Dendritic cell treated with granulocyte-macrophage colony-stimulating factor and Interleukin-4, amounts not matched to agents 40 ng/mL and 50 ng/mL, for 4 days (primary cell): Measurements from ENCODE around the gene MRC1.

Source experiments
- H3K27ac Mint-ChIP-seq: one replicate; pipeline ENCODE4 v1.8.0; 2022; ENCODE audit warnings: mild to moderate bottlenecking, mixed read lengths
- H3K27me3 Mint-ChIP-seq: one replicate; pipeline ENCODE4 v1.8.0; 2022; ENCODE audit warnings: mild to moderate bottlenecking, mixed read lengths
- H3K36me3 Mint-ChIP-seq: one replicate; pipeline ENCODE4 v1.8.0; 2022; ENCODE audit warnings: low read depth, mixed read lengths
- H3K4me1 Mint-ChIP-seq: one replicate; pipeline ENCODE4 v1.8.0; 2022; ENCODE audit warnings: low read depth, mixed read lengths
- H3K4me3 Mint-ChIP-seq: one replicate; pipeline ENCODE4 v1.8.0; 2022; ENCODE audit warnings: mild to moderate bottlenecking, moderate library complexity, mixed read lengths
- H3K9me3 Mint-ChIP-seq: one replicate; pipeline ENCODE4 v1.8.0; 2022; ENCODE audit warnings: mixed read lengths
- intact Hi-C: fragments of 100-400 bp; cut with micrococcal nuclease; formaldehyde crosslinking; loops from one replicate; pipeline ENCODE4 v1.15.0; 2022

MRC1 gene

GRCh38 chr10:17808971-17809841, at the start of gene MRC1:
Gene MRC1, plus strand, starts transcription at chr10:17809348. Its CDS starts 118 bp downstream, at chr10:17809466.
- peak within 1 kb of the TSS; percentile 99 for H3K4me3 Mint-ChIP-seq
- peak within 1 kb of the TSS; percentile 96 for H3K27ac Mint-ChIP-seq
- peaks cover 60% of the 10 kb centered on the region for H3K4me1 Mint-ChIP-seq
- H3K9me3 Mint-ChIP-seq: no peaks in the 10 kb centered on the region
- intact Hi-C loops: loop anchor here (2.0 to 10.0 kb wide), 4 partner anchors 24 to 164 kb away; partner anchors contain the start of gene STAM
- H3K36me3 Mint-ChIP-seq: peaks cover 53% of the 10 kb centered on the region
- H3K27me3 Mint-ChIP-seq: no peaks in the 10 kb centered on the region

DNA sequence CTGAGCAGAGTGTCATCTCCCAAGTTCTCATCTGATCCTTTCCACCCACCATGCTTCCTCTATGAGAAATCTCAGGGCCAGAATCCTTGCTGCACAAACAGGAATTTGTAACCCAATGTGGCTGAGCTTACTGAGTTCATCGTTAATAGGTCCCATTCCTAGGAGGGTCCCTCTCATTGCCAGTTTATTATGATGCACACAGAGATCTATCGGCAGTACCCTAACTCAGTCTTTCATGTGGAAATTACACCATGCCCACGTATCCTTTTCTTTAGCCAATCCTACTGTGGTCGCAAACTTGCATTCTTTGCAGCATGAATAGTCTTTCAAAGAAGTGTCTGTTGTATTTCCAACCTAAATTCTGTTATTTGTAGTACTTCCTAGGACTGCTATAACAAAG, 45.0 kb upstream of the MRC1 start:
- Mint-ChIP-seq H3K27me3 (no peaks in the 10 kb centered on the region), H3K27ac (no peak overlapping the region), H3K9me3 (peaks cover 12% of the 10 kb centered on the region), H3K4me1 (peaks cover 64% of the 10 kb centered on the region), H3K4me3 (no peak overlapping the region), H3K36me3 (peaks cover 4% of the 10 kb centered on the region)
- intact Hi-C loops: no loop called here

DNA sequence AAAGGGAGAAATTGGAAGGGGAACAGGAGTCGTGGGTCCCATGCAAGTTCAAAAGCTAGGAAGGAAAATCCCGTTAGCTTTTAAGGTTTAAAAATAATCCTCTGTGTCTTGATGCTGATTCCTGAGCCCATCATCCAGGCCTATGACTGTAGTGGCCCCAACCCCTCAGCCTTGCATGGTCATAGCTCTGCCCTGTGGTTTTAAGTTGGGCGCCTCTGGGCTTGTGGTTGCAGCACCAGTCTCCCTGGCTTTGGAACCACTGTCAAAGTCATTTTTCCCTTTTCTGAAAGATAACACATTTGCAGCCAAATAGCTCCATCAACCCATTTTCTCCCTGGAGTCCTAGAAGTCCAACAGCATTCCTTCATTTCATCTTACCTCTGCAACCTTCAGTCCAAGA, 43.5 kb upstream of the MRC1 start:
- H3K27me3 Mint-ChIP-seq: no peaks in the 10 kb centered on the region
- intact Hi-C loops: no loop called here
- peaks cover 8% of the 10 kb centered on the region for H3K36me3 Mint-ChIP-seq
- peaks cover 64% of the 10 kb centered on the region for H3K4me1 Mint-ChIP-seq
- H3K9me3 Mint-ChIP-seq: peaks cover 15% of the 10 kb centered on the region
- peak overlapping the region; percentile 97 for H3K27ac Mint-ChIP-seq
- no peak overlapping the region for H3K4me3 Mint-ChIP-seq

DNA sequence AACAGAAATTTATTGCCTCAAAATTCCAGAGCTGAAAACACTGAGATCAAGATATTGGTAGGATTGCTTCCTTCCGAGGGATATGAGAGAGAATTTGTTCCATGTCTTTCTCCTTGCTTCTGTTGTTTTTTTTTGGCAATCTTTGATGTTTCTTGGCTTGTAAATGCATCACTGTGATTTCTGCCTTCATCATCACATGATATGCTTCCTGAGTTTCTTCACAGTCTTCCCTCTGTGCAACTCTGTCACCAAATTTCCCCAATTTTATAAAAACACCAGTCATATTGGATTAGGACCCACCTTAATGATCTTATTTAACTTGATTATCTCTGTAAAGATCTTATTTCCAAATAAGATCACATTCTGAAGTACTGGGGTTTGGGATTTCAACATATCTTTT, 42.4 kb upstream of the MRC1 start:
- H3K4me3 Mint-ChIP-seq: no peak overlapping the region
- peaks cover 58% of the 10 kb centered on the region for H3K4me1 Mint-ChIP-seq
- peak overlapping the region; percentile 97 for H3K27ac Mint-ChIP-seq
- no peaks in the 10 kb centered on the region for H3K27me3 Mint-ChIP-seq
- H3K36me3 Mint-ChIP-seq: peaks cover 8% of the 10 kb centered on the region
- intact Hi-C loops: no loop called here
- H3K9me3 Mint-ChIP-seq: peaks cover 7% of the 10 kb centered on the region

DNA sequence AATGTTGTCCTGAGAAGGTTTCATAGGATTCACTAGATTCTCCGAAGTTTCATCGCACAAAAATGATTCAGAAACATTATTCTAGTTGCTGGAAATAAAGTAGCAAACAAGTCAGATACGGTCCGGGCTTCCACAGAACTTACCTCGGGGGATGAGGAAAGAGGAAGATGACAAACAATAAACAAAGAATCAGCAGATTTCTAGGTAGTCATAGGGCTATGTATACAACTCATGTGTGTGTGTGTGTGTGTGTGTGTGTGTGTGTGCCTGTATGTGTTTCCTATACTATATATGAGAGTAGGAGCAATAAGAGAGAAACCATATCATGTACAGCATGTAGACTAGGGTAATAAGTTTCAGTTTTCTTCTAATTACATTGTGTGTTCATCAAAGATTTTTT, 40.7 kb upstream of the MRC1 start:
- Mint-ChIP-seq H3K27ac (peak overlapping the region; percentile 97), H3K27me3 (no peaks in the 10 kb centered on the region), H3K4me1 (peaks cover 60% of the 10 kb centered on the region), H3K36me3 (peaks cover 24% of the 10 kb centered on the region), H3K4me3 (peak overlapping the region; percentile 17), H3K9me3 (peaks cover 7% of the 10 kb centered on the region)
- intact Hi-C loops: no loop called here

DNA sequence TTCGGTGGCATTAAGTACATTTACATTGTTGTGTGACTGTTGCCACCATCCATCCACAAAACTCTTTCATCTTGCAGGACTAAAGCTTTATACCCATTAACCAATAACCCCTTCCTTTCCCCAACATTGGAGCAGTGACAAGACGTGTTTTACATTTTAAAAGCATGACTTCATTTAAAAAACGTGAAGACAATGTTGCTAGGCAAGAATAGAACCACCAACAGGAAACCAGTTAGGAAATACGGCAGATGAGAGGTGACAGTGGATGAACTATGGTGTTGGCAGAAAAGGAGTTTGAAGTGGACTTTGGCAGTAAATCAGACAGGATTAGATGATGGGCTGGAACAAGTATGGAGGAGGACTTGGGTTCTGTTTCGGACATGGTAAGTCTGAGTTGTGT, 40.2 kb upstream of the MRC1 start:
- Mint-ChIP-seq H3K27ac (peak overlapping the region; percentile 97), H3K9me3 (peaks cover 7% of the 10 kb centered on the region), H3K4me1 (peaks cover 55% of the 10 kb centered on the region), H3K4me3 (peak overlapping the region; percentile 52), H3K36me3 (peaks cover 29% of the 10 kb centered on the region), H3K27me3 (no peaks in the 10 kb centered on the region)
- intact Hi-C loops: no loop called here

- H3K4me3 Mint-ChIP-seq: peak overlapping the region; percentile 73
- H3K4me1 Mint-ChIP-seq: peaks cover 58% of the 10 kb centered on the region
- peaks cover 7% of the 10 kb centered on the region for H3K9me3 Mint-ChIP-seq
Observed at GRCh38 chr10:17771017-17771416, 38.1 kb upstream of the MRC1 start.

DNA sequence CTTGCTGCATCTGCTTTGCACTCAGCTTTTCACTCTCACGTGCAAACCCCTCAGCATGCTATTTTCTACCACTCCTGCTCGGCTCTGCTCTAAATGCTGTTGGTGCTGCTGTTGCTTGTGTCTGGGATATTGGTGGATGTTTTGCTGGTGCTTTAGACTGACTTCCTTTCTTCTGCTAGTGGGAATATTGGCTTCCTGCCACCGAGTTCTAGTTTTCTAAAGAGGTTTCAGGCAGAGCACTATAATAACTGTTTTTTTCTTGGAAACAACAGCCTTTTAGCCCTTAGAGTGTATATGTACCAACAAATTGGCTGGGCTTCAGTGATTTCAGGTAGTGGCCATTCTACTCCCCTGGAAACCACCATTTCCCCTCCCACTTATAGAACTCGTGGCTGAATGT, 29.4 kb upstream of the MRC1 start:
- intact Hi-C loops: no loop called here

More at GRCh38 chr10:17771017-17771416, 38.1 kb upstream of the MRC1 start:
- intact Hi-C loops: loop anchor here (1.0 to 5.0 kb wide), 2 partner anchors 14 to 36 kb away; partner anchors contain the start of gene MRC1
- peak overlapping the region; percentile 96 for H3K27ac Mint-ChIP-seq
- H3K27me3 Mint-ChIP-seq: no peaks in the 10 kb centered on the region
- peaks cover 45% of the 10 kb centered on the region for H3K36me3 Mint-ChIP-seq

GRCh38 chr10:17780727-17781126, 28.4 kb upstream of the MRC1 start:
- Mint-ChIP-seq H3K4me1 (peaks cover 87% of the 10 kb centered on the region), H3K27ac (peak overlapping the region; percentile 43), H3K9me3 (peaks cover 8% of the 10 kb centered on the region), H3K4me3 (no peak overlapping the region), H3K36me3 (peaks cover 73% of the 10 kb centered on the region), H3K27me3 (no peaks in the 10 kb centered on the region)
- intact Hi-C loops: no loop called here

More for the DNA sequence above, 29.4 kb upstream of the MRC1 start:
- Mint-ChIP-seq H3K4me1 (peaks cover 85% of the 10 kb centered on the region), H3K27me3 (no peaks in the 10 kb centered on the region), H3K27ac (peak overlapping the region; percentile 43), H3K4me3 (peak overlapping the region; percentile 36), H3K9me3 (peaks cover 8% of the 10 kb centered on the region), H3K36me3 (peaks cover 80% of the 10 kb centered on the region)

GRCh38 chr10:17781856-17782255, 27.3 kb upstream of the MRC1 start:
- intact Hi-C loops: no loop called here

GRCh38 chr10:17782921-17783665, 26.1 kb upstream of the MRC1 start:
- H3K9me3 Mint-ChIP-seq: peaks cover 8% of the 10 kb centered on the region
- intact Hi-C loops: no loop called here
- H3K27ac Mint-ChIP-seq: peak overlapping the region; percentile 89
- no peaks in the 10 kb centered on the region for H3K27me3 Mint-ChIP-seq
- peak overlapping the region; percentile 46 for H3K4me3 Mint-ChIP-seq
- H3K4me1 Mint-ChIP-seq: peaks cover 91% of the 10 kb centered on the region
- peaks cover 69% of the 10 kb centered on the region for H3K36me3 Mint-ChIP-seq

More at GRCh38 chr10:17781856-17782255, 27.3 kb upstream of the MRC1 start:
- Mint-ChIP-seq H3K4me1 (peaks cover 94% of the 10 kb centered on the region), H3K36me3 (peaks cover 73% of the 10 kb centered on the region), H3K27ac (peak overlapping the region; percentile 46), H3K4me3 (no peak overlapping the region), H3K27me3 (no peaks in the 10 kb centered on the region), H3K9me3 (peaks cover 8% of the 10 kb centered on the region)

DNA sequence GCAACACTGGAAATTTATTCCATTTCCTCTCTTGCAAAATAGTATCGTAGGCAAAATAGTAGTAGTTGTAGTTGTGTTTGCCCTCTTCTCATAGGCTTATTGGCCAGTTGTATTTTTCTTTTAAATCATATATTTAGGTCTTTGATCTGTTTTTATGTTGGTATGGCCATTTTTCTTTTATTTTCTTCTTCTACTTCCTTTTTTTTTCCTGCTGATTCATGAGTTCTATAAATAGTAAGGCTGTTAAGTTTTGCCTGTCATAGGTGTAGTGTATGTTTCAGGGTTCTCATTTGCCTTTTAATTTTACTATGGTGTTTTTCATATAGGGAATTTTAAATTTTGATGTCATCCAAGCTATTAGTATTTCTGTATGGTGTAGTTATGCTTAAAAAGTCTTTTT, 25.4 kb upstream of the MRC1 start:
- Mint-ChIP-seq H3K4me1 (peaks cover 89% of the 10 kb centered on the region), H3K9me3 (peaks cover 8% of the 10 kb centered on the region), H3K27me3 (no peaks in the 10 kb centered on the region), H3K4me3 (peak overlapping the region; percentile 37), H3K27ac (peak overlapping the region; percentile 89), H3K36me3 (peaks cover 68% of the 10 kb centered on the region)
- intact Hi-C loops: loop anchor here (2.0 kb wide), 1 partner anchor 25 kb away; the partner anchor contains the start of gene MRC1

GRCh38 chr10:17784688-17785087, 24.5 kb upstream of the MRC1 start:
- Mint-ChIP-seq H3K36me3 (peaks cover 69% of the 10 kb centered on the region), H3K4me3 (peak overlapping the region; percentile 30), H3K27me3 (no peaks in the 10 kb centered on the region), H3K9me3 (peaks cover 8% of the 10 kb centered on the region), H3K27ac (peak overlapping the region; percentile 89), H3K4me1 (peaks cover 83% of the 10 kb centered on the region)
- intact Hi-C loops: loop anchor here (1.0 to 5.0 kb wide), 3 partner anchors 13 to 42 kb away; partner anchors contain the start of gene MRC1
